ENCODE results near the gene NR4A2. TPM values are rescaled to one million over a fixed set of nuclear protein-coding genes. Genes with fewer than 3 reads are reported as not detected.

NR4A2 gene
- total RNA-seq, 4 donors from 2014 or later, result 1.9 to 5.0 (median 2.5) TPM

- no peaks in the 10 kb centered on the region for H3K9me3 ChIP-seq
- peaks cover 0 to 19% (median 0%) of the 10 kb centered on the region in 3 donors for H3K36me3 ChIP-seq
- H3K27me3 ChIP-seq, result no peaks in the 10 kb centered on the region
- H3K4me3 ChIP-seq, result peak overlapping the region in 1 of 4 donors; percentile 18
- peaks cover 0 to 6% (median 0%) of the 10 kb centered on the region in 4 donors for H3K4me1 ChIP-seq
- TF ChIP-seq POLR2A (IDR thresholded peaks at IDR 0.05) (no peak), CTCF (IDR thresholded peaks at IDR 0.05) (no peak)
- no peak overlapping the region for H3K27ac ChIP-seq
- DNase-seq, result no peak
Measured at GRCh38 chr2:156329031-156329926, 3.2 kb downstream of the NR4A2 start.

GRCh38 chr2:156327835-156328695 is 4.5 kb downstream of the NR4A2 start:
- H3K9me3 ChIP-seq, result no peaks in the 10 kb centered on the region
- no peak overlapping the region for H3K4me3 ChIP-seq
- H3K27ac ChIP-seq, result no peak overlapping the region
- DNase-seq, result no peak
- H3K4me1 ChIP-seq, result peaks cover 0 to 6% (median 0%) of the 10 kb centered on the region in 4 donors
- no peak for TF ChIP-seq POLR2A (IDR thresholded peaks at IDR 0.05)
- no peak for TF ChIP-seq CTCF (IDR thresholded peaks at IDR 0.05)
- peaks cover 0 to 19% (median 0%) of the 10 kb centered on the region in 3 donors for H3K36me3 ChIP-seq
- H3K27me3 ChIP-seq, result no peaks in the 10 kb centered on the region

GRCh38 chr2:156326526-156327095 is 5.9 kb downstream of the NR4A2 start:
- DNase-seq, result no peak
- TF ChIP-seq CTCF (IDR thresholded peaks at IDR 0.05), result no peak
- TF ChIP-seq POLR2A (IDR thresholded peaks at IDR 0.05), result no peak
- peaks cover 0 to 19% (median 0%) of the 10 kb centered on the region in 3 donors for H3K36me3 ChIP-seq
- H3K4me1 ChIP-seq, result peaks cover 0 to 18% (median 2%) of the 10 kb centered on the region in 4 donors
- no peaks in the 10 kb centered on the region for H3K27me3 ChIP-seq
- no peak overlapping the region for H3K27ac ChIP-seq
- no peaks in the 10 kb centered on the region for H3K9me3 ChIP-seq
- H3K4me3 ChIP-seq, result no peak overlapping the region

- H3K4me3 ChIP-seq, result no peak overlapping the region
- peaks cover 0 to 19% (median 0%) of the 10 kb centered on the region in 3 donors for H3K36me3 ChIP-seq
- no peaks in the 10 kb centered on the region for H3K27me3 ChIP-seq
- H3K4me1 ChIP-seq, result peaks cover 0 to 21% (median 7%) of the 10 kb centered on the region in 4 donors
- TF ChIP-seq CTCF (IDR thresholded peaks at IDR 0.05) (no peak), POLR2A (IDR thresholded peaks at IDR 0.05) (no peak)
- no peak for DNase-seq
- H3K9me3 ChIP-seq, result no peaks in the 10 kb centered on the region
- H3K27ac ChIP-seq, result no peak overlapping the region
Measured at GRCh38 chr2:156325688-156326525, 6.6 kb downstream of the NR4A2 start.
